OCI-LY7 (cell line): Measurements from ENCODE around the gene MUC21. TPM values are rescaled to one million over a fixed set of nuclear protein-coding genes. Genes with fewer than 3 reads are reported as not detected.

ENCODE experiments used
- BruUV-seq: library from RNA; stranded (reverse); fragments of 400-500 nt; replicated peaks from 2 replicates; lab custom pipeline; 2021; lab: Mats Ljungman, UMichigan
- CTCF ChIA-PET: fragments of 300-600 bp; sonication (Branson Sonifier 250); formaldehyde crosslinking; loops from one replicate; lab custom pipeline; 2022; ENCODE audit warnings: antibody characterized with exemption; ENCODE audit not compliant: unreplicated experiment; lab: Charles Lee
- POLR2A ChIA-PET: fragments of 300-600 bp; sonication (Branson Sonifier 250); formaldehyde crosslinking; loops from one replicate; lab custom pipeline; 2022; ENCODE audit warnings: antibody characterized with exemption; lab: Charles Lee
- DNase-seq: peaks from one replicate; pipeline ENCODE4 v3.0.0-alpha.2; 2015; ENCODE audit warnings: low spot score
- H2AFZ ChIP-seq: fragments of 200-600 bp; sonication (generic), shearing (Covaris generic); 2 replicates; pipeline ENCODE4 v1.6.1; 2014; ENCODE audit warnings: mild to moderate bottlenecking, antibody characterized with exemption, low read length, moderate library complexity
- H3K27ac ChIP-seq: fragments of 200-600 bp; sonication (generic); 2 replicates; pipeline ENCODE4 v1.5.1; 2014; ENCODE audit warnings: mixed run types, low read depth, mild to moderate bottlenecking, moderate library complexity, low read length, inconsistent platforms; ENCODE audit not compliant: poor library complexity, severe bottlenecking
- H3K36me3 ChIP-seq: fragments of 200-600 bp; sonication (generic); 2 replicates; pipeline ENCODE4 v1.6.1; 2014; ENCODE audit warnings: mild to moderate bottlenecking, antibody characterized with exemption, low read length, moderate library complexity, mixed read lengths; ENCODE audit not compliant: insufficient read depth
- H3K4me1 ChIP-seq: fragments of 200-600 bp; sonication (generic); 2 replicates; pipeline ENCODE4 v1.5.1; 2014; ENCODE audit warnings: mild to moderate bottlenecking, low read length; ENCODE audit not compliant: insufficient read depth, poor library complexity, severe bottlenecking
- H3K4me2 ChIP-seq: fragments of 200-600 bp; sonication (generic); 2 replicates; pipeline ENCODE4 v1.6.1; 2014; ENCODE audit warnings: mild to moderate bottlenecking, low read length
- H3K4me3 ChIP-seq: fragments of 200-600 bp; sonication (generic); 2 replicates; pipeline ENCODE4 v1.5.1; 2014; ENCODE audit warnings: mild to moderate bottlenecking, low read depth, low read length; ENCODE audit not compliant: poor library complexity, severe bottlenecking
- H3K79me2 ChIP-seq: fragments of 200-600 bp; sonication (generic); 2 replicates; pipeline ENCODE4 v1.6.1; 2016; ENCODE audit warnings: low read depth, mild to moderate bottlenecking, low read length, moderate library complexity, mixed read lengths; ENCODE audit not compliant: insufficient read depth
- H3K9me2 ChIP-seq: fragments of 200-600 bp; sonication (generic); 2 replicates; pipeline ENCODE4 v1.6.1; 2016; ENCODE audit warnings: mild to moderate bottlenecking, low read length, mixed read lengths; ENCODE audit not compliant: insufficient read depth
- H3K9me3 ChIP-seq: fragments of 200-600 bp; sonication (generic); 2 replicates; pipeline ENCODE4 v1.6.1; 2014; ENCODE audit warnings: mild to moderate bottlenecking, mixed run types, low read length, mixed read lengths
- H4K20me1 ChIP-seq: fragments of 200-600 bp; sonication (generic); 2 replicates; pipeline ENCODE4 v1.6.1; 2014; ENCODE audit warnings: mild to moderate bottlenecking, antibody characterized with exemption, low read length, moderate library complexity, mixed read lengths; ENCODE audit not compliant: insufficient read depth
- CTCF ChIP-seq: fragments of 200-600 bp; sonication (generic); conservative IDR thresholded peaks from 2 replicates; pipeline ENCODE4 v1.5.1; 2014; ENCODE audit warnings: mild to moderate bottlenecking, antibody characterized with exemption, low read length, moderate library complexity, mixed read lengths
- EZH2phosphoT487 ChIP-seq: fragments of 200-600 bp; sonication (generic); IDR thresholded peaks from 2 replicates; pipeline ENCODE4 v1.6.1; 2018; ENCODE audit warnings: low read depth, borderline replicate concordance, mild to moderate bottlenecking, mixed run types, antibody characterized with exemption, low read length, moderate library complexity, mixed read lengths
- intact Hi-C: fragments of 100-400 bp; cut with micrococcal nuclease; formaldehyde crosslinking; loops from one replicate; pipeline ENCODE4 v1.10.0; 2022; ENCODE audit not compliant: unreplicated experiment
- total RNA-seq, 2 experiments: library from RNA; depleted of rRNA in 1 of 2; stranded (reverse); fragments of >200 nt in 1 of 2; shearing (Covaris generic) in 1 of 2; gene quantifications; 2 replicates each; pipeline ENCODE4 v1.2.3, GENCODE V29; 2014 to 2022

Gene MUC21
- total RNA-seq, 2 experiments from 2014 or later, result not detected

- BruUV-seq, result no TSS peak
- H3K4me3 ChIP-seq, result no peak overlapping the region
- ChIA-PET CTCF (no interaction called here), POLR2A (no interaction called here)
- no peaks in the 10 kb centered on the region for H3K36me3 ChIP-seq
- no peak overlapping the region for H2AFZ ChIP-seq
- H3K9me2 ChIP-seq, result no peaks in the 10 kb centered on the region
- no peaks in the 10 kb centered on the region for H3K9me3 ChIP-seq
- H3K79me2 ChIP-seq, result no peaks in the 10 kb centered on the region
- no peak overlapping the region for H3K4me2 ChIP-seq
- no peaks in the 10 kb centered on the region for H4K20me1 ChIP-seq
- intact Hi-C loops, result no loop called here
- H3K4me1 ChIP-seq, result no peaks in the 10 kb centered on the region
- no peak overlapping the region for H3K27ac ChIP-seq
- DNase-seq, result no peak
- TF ChIP-seq EZH2phosphoT487, result no peak
- TF ChIP-seq CTCF, result no peak
Measured at GRCh38 chr6:31002471-31002870, 19.0 kb downstream of the MUC21 start.

GRCh38 chr6:31004794-31005193 is 21.3 kb downstream of the MUC21 start:
- no peak overlapping the region for H3K27ac ChIP-seq
- no peak overlapping the region for H3K4me3 ChIP-seq

More at GRCh38 chr6:31004794-31005193, 21.3 kb downstream of the MUC21 start:
- H2AFZ ChIP-seq, result no peak overlapping the region
- H3K4me2 ChIP-seq, result no peak overlapping the region
- no peaks in the 10 kb centered on the region for H3K9me3 ChIP-seq
- no peaks in the 10 kb centered on the region for H3K9me2 ChIP-seq
- intact Hi-C loops, result no loop called here
- no TSS peak for BruUV-seq
- no peak for TF ChIP-seq CTCF
- no peak for TF ChIP-seq EZH2phosphoT487
- H4K20me1 ChIP-seq, result no peaks in the 10 kb centered on the region
- H3K4me1 ChIP-seq, result no peaks in the 10 kb centered on the region
- CTCF ChIA-PET, result no interaction called here
- no peak for DNase-seq
- H3K36me3 ChIP-seq, result no peaks in the 10 kb centered on the region
- POLR2A ChIA-PET, result no interaction called here
- H3K79me2 ChIP-seq, result no peaks in the 10 kb centered on the region
